OCI-LY7 (cell line): ENCODE results near the gene UBE3A. TPM values are rescaled to one million over a fixed set of nuclear protein-coding genes. Genes with fewer than 3 reads are reported as not detected.

Experiments
- BruUV-seq: library from RNA; stranded (reverse); fragments of 400-500 nt; replicated peaks from 2 replicates; lab custom pipeline; 2021; lab: Mats Ljungman, UMichigan
- CTCF ChIA-PET: fragments of 300-600 bp; sonication (Branson Sonifier 250); formaldehyde crosslinking; loops from one replicate; lab custom pipeline; 2022; ENCODE audit warnings: antibody characterized with exemption; ENCODE audit not compliant: unreplicated experiment; lab: Charles Lee
- POLR2A ChIA-PET: fragments of 300-600 bp; sonication (Branson Sonifier 250); formaldehyde crosslinking; loops from one replicate; lab custom pipeline; 2022; ENCODE audit warnings: antibody characterized with exemption; lab: Charles Lee
- DNase-seq: peaks from one replicate; pipeline ENCODE4 v3.0.0-alpha.2; 2015; ENCODE audit warnings: low spot score
- H2AFZ ChIP-seq: fragments of 200-600 bp; sonication (generic), shearing (Covaris generic); 2 replicates; pipeline ENCODE4 v1.6.1; 2014; ENCODE audit warnings: mild to moderate bottlenecking, antibody characterized with exemption, low read length, moderate library complexity
- H3K27ac ChIP-seq: fragments of 200-600 bp; sonication (generic); 2 replicates; pipeline ENCODE4 v1.5.1; 2014; ENCODE audit warnings: mixed run types, low read depth, mild to moderate bottlenecking, moderate library complexity, low read length, inconsistent platforms; ENCODE audit not compliant: poor library complexity, severe bottlenecking
- H3K36me3 ChIP-seq: fragments of 200-600 bp; sonication (generic); 2 replicates; pipeline ENCODE4 v1.6.1; 2014; ENCODE audit warnings: mild to moderate bottlenecking, antibody characterized with exemption, low read length, moderate library complexity, mixed read lengths; ENCODE audit not compliant: insufficient read depth
- H3K4me1 ChIP-seq: fragments of 200-600 bp; sonication (generic); 2 replicates; pipeline ENCODE4 v1.5.1; 2014; ENCODE audit warnings: mild to moderate bottlenecking, low read length; ENCODE audit not compliant: insufficient read depth, poor library complexity, severe bottlenecking
- H3K4me2 ChIP-seq: fragments of 200-600 bp; sonication (generic); 2 replicates; pipeline ENCODE4 v1.6.1; 2014; ENCODE audit warnings: mild to moderate bottlenecking, low read length
- H3K4me3 ChIP-seq: fragments of 200-600 bp; sonication (generic); 2 replicates; pipeline ENCODE4 v1.5.1; 2014; ENCODE audit warnings: mild to moderate bottlenecking, low read depth, low read length; ENCODE audit not compliant: poor library complexity, severe bottlenecking
- H3K79me2 ChIP-seq: fragments of 200-600 bp; sonication (generic); 2 replicates; pipeline ENCODE4 v1.6.1; 2016; ENCODE audit warnings: low read depth, mild to moderate bottlenecking, low read length, moderate library complexity, mixed read lengths; ENCODE audit not compliant: insufficient read depth
- H3K9me2 ChIP-seq: fragments of 200-600 bp; sonication (generic); 2 replicates; pipeline ENCODE4 v1.6.1; 2016; ENCODE audit warnings: mild to moderate bottlenecking, low read length, mixed read lengths; ENCODE audit not compliant: insufficient read depth
- H3K9me3 ChIP-seq: fragments of 200-600 bp; sonication (generic); 2 replicates; pipeline ENCODE4 v1.6.1; 2014; ENCODE audit warnings: mild to moderate bottlenecking, mixed run types, low read length, mixed read lengths
- H4K20me1 ChIP-seq: fragments of 200-600 bp; sonication (generic); 2 replicates; pipeline ENCODE4 v1.6.1; 2014; ENCODE audit warnings: mild to moderate bottlenecking, antibody characterized with exemption, low read length, moderate library complexity, mixed read lengths; ENCODE audit not compliant: insufficient read depth
- CTCF ChIP-seq: fragments of 200-600 bp; sonication (generic); conservative IDR thresholded peaks from 2 replicates; pipeline ENCODE4 v1.5.1; 2014; ENCODE audit warnings: mild to moderate bottlenecking, antibody characterized with exemption, low read length, moderate library complexity, mixed read lengths
- EZH2phosphoT487 ChIP-seq: fragments of 200-600 bp; sonication (generic); IDR thresholded peaks from 2 replicates; pipeline ENCODE4 v1.6.1; 2018; ENCODE audit warnings: low read depth, borderline replicate concordance, mild to moderate bottlenecking, mixed run types, antibody characterized with exemption, low read length, moderate library complexity, mixed read lengths
- intact Hi-C: fragments of 100-400 bp; cut with micrococcal nuclease; formaldehyde crosslinking; loops from one replicate; pipeline ENCODE4 v1.10.0; 2022; ENCODE audit not compliant: unreplicated experiment
- total RNA-seq, 2 experiments: library from RNA; depleted of rRNA in 1 of 2; stranded (reverse); fragments of >200 nt in 1 of 2; shearing (Covaris generic) in 1 of 2; gene quantifications; 2 replicates each; pipeline ENCODE4 v1.2.3, GENCODE V29; 2014 to 2022

Gene UBE3A
- total RNA-seq, 2 experiments from 2014 or later, result 95.9 to 158 TPM

DNA sequence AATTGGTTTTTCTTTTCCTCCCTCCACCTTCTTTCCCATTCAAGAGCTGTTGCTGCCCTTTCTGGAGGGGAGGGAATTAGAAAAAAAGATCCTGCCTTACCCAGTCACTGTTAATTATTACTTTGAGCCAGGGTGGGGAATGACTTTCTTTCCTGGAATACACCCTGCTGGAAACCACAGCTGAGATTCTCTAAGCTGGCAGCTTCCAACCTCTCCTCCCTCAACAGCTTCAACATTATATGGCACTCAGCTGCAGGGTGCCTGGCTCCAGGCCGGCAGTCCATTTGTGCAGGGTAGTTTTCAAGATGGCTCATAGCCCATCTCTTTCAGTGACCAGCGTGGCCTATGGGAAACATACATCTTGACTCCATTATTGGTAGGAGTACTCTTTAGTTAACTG is 105.8 kb downstream of the UBE3A start:
- TF ChIP-seq CTCF (no peak), EZH2phosphoT487 (no peak)
- Histone ChIP-seq H3K4me1 (peaks cover 34% of the 10 kb centered on the region), H4K20me1 (no peaks in the 10 kb centered on the region), H3K27ac (no peak overlapping the region), H3K4me3 (no peak overlapping the region), H2AFZ (no peak overlapping the region), H3K9me3 (no peaks in the 10 kb centered on the region), H3K9me2 (no peaks in the 10 kb centered on the region), H3K79me2 (no peaks in the 10 kb centered on the region), H3K36me3 (peaks cover 66% of the 10 kb centered on the region), H3K4me2 (no peak overlapping the region)
- DNase-seq, result no peak
- CTCF ChIA-PET, result no interaction called here
- POLR2A ChIA-PET, result interaction anchor here (0.7 to 1.5 kb wide), 3 partner anchors 56 to 102 kb away, joined by 3 to 8 read pairs (median 5); no protein-coding TSS in a partner anchor
- BruUV-seq, result no TSS peak
- intact Hi-C loops, result no loop called here

- intact Hi-C loops, result no loop called here
- Histone ChIP-seq H2AFZ (no peak overlapping the region), H3K79me2 (no peaks in the 10 kb centered on the region), H3K9me2 (no peaks in the 10 kb centered on the region), H3K4me3 (no peak overlapping the region), H3K27ac (no peak overlapping the region), H3K4me2 (no peak overlapping the region), H4K20me1 (no peaks in the 10 kb centered on the region), H3K9me3 (no peaks in the 10 kb centered on the region), H3K4me1 (peaks cover 42% of the 10 kb centered on the region), H3K36me3 (peaks cover 58% of the 10 kb centered on the region)
- ChIA-PET CTCF (no interaction called here), POLR2A (interaction anchor here (1.7 kb wide), 1 partner anchor 25 kb away, joined by 3 read pairs; no protein-coding TSS in a partner anchor)
- TF ChIP-seq CTCF (no peak), EZH2phosphoT487 (no peak)
- BruUV-seq, result no TSS peak
- DNase-seq, result no peak
These were observed 106.5 kb downstream of the UBE3A start for GRCh38 chr15:25332306-25332705.

DNA sequence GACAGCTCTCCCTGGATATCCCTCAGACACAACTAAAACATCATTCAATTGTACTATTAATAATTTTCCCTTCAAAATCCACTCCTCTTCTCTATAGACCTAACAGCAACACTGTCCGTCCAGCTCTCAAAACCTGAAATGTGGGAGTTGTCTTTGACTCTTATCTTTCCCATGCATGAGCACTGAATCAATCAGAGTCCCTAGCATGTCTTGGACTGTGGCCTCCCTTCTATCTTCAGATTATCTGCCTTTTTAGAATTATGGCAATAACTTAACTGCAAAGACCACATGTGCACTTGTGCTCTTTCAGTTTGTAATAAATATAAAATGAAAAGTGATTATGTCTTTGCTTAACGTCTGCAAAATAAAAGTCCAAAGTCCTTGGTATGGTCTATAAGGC is 107.0 kb downstream of the UBE3A start:
- BruUV-seq, result no TSS peak
- Histone ChIP-seq H3K4me1 (peaks cover 45% of the 10 kb centered on the region), H3K4me2 (no peak overlapping the region), H2AFZ (no peak overlapping the region), H3K36me3 (peaks cover 54% of the 10 kb centered on the region), H3K79me2 (no peaks in the 10 kb centered on the region), H3K9me3 (no peaks in the 10 kb centered on the region), H3K4me3 (no peak overlapping the region), H4K20me1 (no peaks in the 10 kb centered on the region), H3K9me2 (no peaks in the 10 kb centered on the region), H3K27ac (no peak overlapping the region)
- POLR2A ChIA-PET, result interaction anchor here (0.6 to 1.7 kb wide), 2 partner anchors 9 to 25 kb away, joined by 3 read pairs; no protein-coding TSS in a partner anchor
- no peak for DNase-seq
- intact Hi-C loops, result loop anchor here (2.0 kb wide), 1 partner anchor 107 kb away; the partner anchor contains the start of gene UBE3A
- TF ChIP-seq EZH2phosphoT487 (no peak), CTCF (no peak)
- CTCF ChIA-PET, result no interaction called here
